ENCODE results near the gene ABR. TPM values are rescaled to one million over a fixed set of nuclear protein-coding genes. Genes with fewer than 3 reads are reported as not detected.

Gene ABR
- total RNA-seq, 2 experiments from 2014 or later, result 143 to 156 TPM

GRCh38 chr17:1169221-1169928, 10.4 kb downstream of the ABR start:
- CTCF ChIA-PET, result interaction anchor here (0.8 to 1.2 kb wide), 2 partner anchors 18 to 46 kb away, joined by 3 read pairs; no protein-coding TSS in a partner anchor
- no peaks in the 10 kb centered on the region for H3K27me3 Mint-ChIP-seq (ENCODE audit: low read depth)
- no peak overlapping the region for H3K4me3 Mint-ChIP-seq
- H3K27ac Mint-ChIP-seq, result no peak overlapping the region
- peaks cover 10% of the 10 kb centered on the region for H3K4me1 Mint-ChIP-seq (ENCODE audit: low read depth)
- DNase-seq, result no peak
- no peak for ATAC-seq
- no peaks in the 10 kb centered on the region for H3K9me3 Mint-ChIP-seq (ENCODE audit: insufficient read depth)
- no peaks in the 10 kb centered on the region for H3K36me3 Mint-ChIP-seq (ENCODE audit: low read depth)
- POLR2A ChIA-PET, result no interaction called here

DNA sequence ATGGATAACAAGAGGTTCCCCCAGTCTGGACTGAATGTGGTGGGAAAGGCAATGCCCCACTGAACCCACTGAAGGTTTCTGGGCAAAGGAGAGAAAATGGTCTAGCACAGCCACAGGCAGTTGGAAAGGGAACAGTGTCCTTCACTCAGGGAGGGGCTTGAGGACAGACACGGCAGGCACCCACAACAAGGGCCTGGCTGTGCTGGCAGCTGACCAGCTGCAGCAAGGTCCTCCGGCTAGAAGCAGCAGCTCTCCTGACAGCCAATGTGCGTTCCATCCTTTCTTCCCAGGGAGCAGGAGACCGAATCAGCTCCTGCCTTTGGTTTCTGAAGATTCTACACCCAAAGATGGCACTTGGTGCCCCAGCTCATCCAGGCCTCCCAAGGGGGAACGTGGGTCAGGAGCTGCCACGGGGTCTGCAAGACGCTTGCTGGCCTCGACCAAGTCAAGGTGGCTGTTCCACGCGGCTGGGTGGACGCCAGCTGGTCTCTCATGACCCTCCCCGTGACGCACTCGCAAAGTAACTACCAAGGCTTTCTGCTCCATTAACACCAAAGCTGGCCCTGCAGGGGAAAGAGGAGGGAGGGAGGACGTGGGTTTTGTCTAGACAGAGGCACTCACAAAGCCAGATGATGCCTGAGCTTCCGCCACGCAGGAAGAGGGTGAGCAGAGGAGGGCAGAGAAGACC, 11.1 kb downstream of the ABR start:
- no peak for ATAC-seq
- no peak overlapping the region for H3K4me3 Mint-ChIP-seq
- POLR2A ChIA-PET, result no interaction called here
- H3K27ac Mint-ChIP-seq, result no peak overlapping the region
- no peaks in the 10 kb centered on the region for H3K36me3 Mint-ChIP-seq (ENCODE audit: low read depth)
- no peak for DNase-seq
- CTCF ChIA-PET, result interaction anchor here (0.8 to 1.2 kb wide), 2 partner anchors 19 to 46 kb away, joined by 3 read pairs; no protein-coding TSS in a partner anchor
- H3K4me1 Mint-ChIP-seq (ENCODE audit: low read depth), result peaks cover 10% of the 10 kb centered on the region
- no peaks in the 10 kb centered on the region for H3K9me3 Mint-ChIP-seq (ENCODE audit: insufficient read depth)
- no peaks in the 10 kb centered on the region for H3K27me3 Mint-ChIP-seq (ENCODE audit: low read depth)

DNA sequence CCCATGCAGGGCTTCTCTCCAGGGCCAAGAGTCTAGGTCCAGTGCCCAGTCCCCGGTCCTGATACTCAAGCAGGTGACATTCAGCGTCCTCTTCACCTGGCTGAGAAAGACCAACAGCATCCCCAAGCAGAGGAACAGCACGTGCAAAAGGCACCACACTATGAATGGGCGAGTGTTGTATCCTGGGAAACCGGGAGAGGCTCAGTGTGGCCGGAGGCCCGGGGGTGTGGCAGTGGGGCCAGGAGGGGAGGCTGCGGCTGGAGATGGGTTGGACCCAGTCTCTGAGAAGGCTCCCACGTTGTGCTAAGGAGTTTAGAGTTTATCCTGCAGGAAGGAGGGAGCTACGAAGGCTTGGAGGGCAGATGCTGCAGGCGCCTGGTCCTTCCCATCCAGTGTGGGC, 13.5 kb downstream of the ABR start:
- H3K9me3 Mint-ChIP-seq (ENCODE audit: insufficient read depth), result no peaks in the 10 kb centered on the region
- no peak overlapping the region for H3K27ac Mint-ChIP-seq
- CTCF ChIA-PET, result no interaction called here
- no peaks in the 10 kb centered on the region for H3K36me3 Mint-ChIP-seq (ENCODE audit: low read depth)
- no peak for DNase-seq
- peaks cover 10% of the 10 kb centered on the region for H3K4me1 Mint-ChIP-seq (ENCODE audit: low read depth)
- POLR2A ChIA-PET, result no interaction called here
- H3K4me3 Mint-ChIP-seq, result no peak overlapping the region
- ATAC-seq, result no peak
- H3K27me3 Mint-ChIP-seq (ENCODE audit: low read depth), result no peaks in the 10 kb centered on the region

- ChIA-PET POLR2A (no interaction called here), CTCF (no interaction called here)
- Mint-ChIP-seq H3K27me3 (ENCODE audit: low read depth) (no peaks in the 10 kb centered on the region), H3K4me3 (no peak overlapping the region), H3K9me3 (ENCODE audit: insufficient read depth) (no peaks in the 10 kb centered on the region), H3K27ac (no peak overlapping the region), H3K4me1 (ENCODE audit: low read depth) (peaks cover 9% of the 10 kb centered on the region), H3K36me3 (ENCODE audit: low read depth) (no peaks in the 10 kb centered on the region)
- ATAC-seq (no peak), DNase-seq (no peak)
Measured at GRCh38 chr17:1165836-1166235, 13.9 kb downstream of the ABR start.

DNA sequence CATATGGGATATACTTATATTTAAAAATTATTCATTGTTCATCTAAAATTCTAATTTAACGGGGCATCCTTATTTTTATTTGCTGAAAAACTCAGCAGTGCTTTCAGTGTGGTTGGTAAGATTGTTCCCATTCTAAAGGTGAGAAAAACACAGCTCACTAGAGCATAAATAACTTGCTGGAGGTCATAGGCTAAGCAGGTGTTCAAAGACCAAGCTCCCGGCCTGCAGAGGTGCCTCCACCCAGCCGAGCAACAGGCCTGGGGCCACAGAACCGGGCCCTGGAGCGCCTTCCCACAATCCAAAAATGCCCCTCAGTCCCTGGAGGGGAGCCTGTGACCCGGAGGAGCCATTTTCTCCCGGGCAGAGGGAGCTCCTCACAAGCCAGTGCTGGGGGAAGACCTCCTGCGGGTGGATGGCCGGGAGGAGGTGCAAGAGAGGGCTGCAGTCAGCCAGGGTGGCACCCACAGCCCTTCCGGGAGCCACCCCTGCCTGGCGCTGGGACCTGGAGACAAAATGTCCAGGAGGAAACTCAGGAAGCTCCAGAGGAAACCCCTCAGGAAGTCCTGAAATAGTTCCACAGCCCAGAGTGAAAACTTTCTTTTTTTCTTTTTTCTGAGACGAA, 14.7 kb downstream of the ABR start:
- ChIA-PET POLR2A (no interaction called here), CTCF (interaction anchor here (1.1 to 1.4 kb wide), 3 partner anchors 19 to 43 kb away, joined by 3 to 5 read pairs (median 3); no protein-coding TSS in a partner anchor)
- DNase-seq, result no peak
- ATAC-seq, result no peak
- Mint-ChIP-seq H3K4me1 (ENCODE audit: low read depth) (peaks cover 9% of the 10 kb centered on the region), H3K27me3 (ENCODE audit: low read depth) (no peaks in the 10 kb centered on the region), H3K9me3 (ENCODE audit: insufficient read depth) (no peaks in the 10 kb centered on the region), H3K4me3 (no peak overlapping the region), H3K36me3 (ENCODE audit: low read depth) (no peaks in the 10 kb centered on the region), H3K27ac (no peak overlapping the region)

GRCh38 chr17:1162116-1162855, 17.5 kb downstream of the ABR start:
- ChIA-PET POLR2A (no interaction called here), CTCF (interaction anchor here (0.6 to 0.7 kb wide), 2 partner anchors 22 to 300 kb away, joined by 3 to 5 read pairs; no protein-coding TSS in a partner anchor)
- Mint-ChIP-seq H3K4me1 (ENCODE audit: low read depth) (no peaks in the 10 kb centered on the region), H3K9me3 (ENCODE audit: insufficient read depth) (no peaks in the 10 kb centered on the region), H3K27ac (no peak overlapping the region), H3K36me3 (ENCODE audit: low read depth) (no peaks in the 10 kb centered on the region), H3K27me3 (ENCODE audit: low read depth) (no peaks in the 10 kb centered on the region), H3K4me3 (no peak overlapping the region)
- no peak for ATAC-seq
- no peak for DNase-seq

GRCh38 chr17:1160591-1161390, 19.0 kb downstream of the ABR start:
- ATAC-seq (no peak), DNase-seq (no peak)
- Mint-ChIP-seq H3K4me3 (no peak overlapping the region), H3K9me3 (ENCODE audit: insufficient read depth) (no peaks in the 10 kb centered on the region), H3K36me3 (ENCODE audit: low read depth) (no peaks in the 10 kb centered on the region), H3K27me3 (ENCODE audit: low read depth) (no peaks in the 10 kb centered on the region), H3K4me1 (ENCODE audit: low read depth) (no peaks in the 10 kb centered on the region), H3K27ac (no peak overlapping the region)
- ChIA-PET CTCF (no interaction called here), POLR2A (no interaction called here)

GRCh38 chr17:1159431-1160180, 20.2 kb downstream of the ABR start:
- DNase-seq, result no peak
- no peaks in the 10 kb centered on the region for H3K9me3 Mint-ChIP-seq (ENCODE audit: insufficient read depth)
- ATAC-seq, result no peak
- CTCF ChIA-PET, result no interaction called here
- POLR2A ChIA-PET, result no interaction called here
- H3K4me1 Mint-ChIP-seq (ENCODE audit: low read depth), result no peaks in the 10 kb centered on the region
- H3K27me3 Mint-ChIP-seq (ENCODE audit: low read depth), result no peaks in the 10 kb centered on the region
- H3K27ac Mint-ChIP-seq, result no peak overlapping the region
- no peaks in the 10 kb centered on the region for H3K36me3 Mint-ChIP-seq (ENCODE audit: low read depth)
- no peak overlapping the region for H3K4me3 Mint-ChIP-seq

DNA sequence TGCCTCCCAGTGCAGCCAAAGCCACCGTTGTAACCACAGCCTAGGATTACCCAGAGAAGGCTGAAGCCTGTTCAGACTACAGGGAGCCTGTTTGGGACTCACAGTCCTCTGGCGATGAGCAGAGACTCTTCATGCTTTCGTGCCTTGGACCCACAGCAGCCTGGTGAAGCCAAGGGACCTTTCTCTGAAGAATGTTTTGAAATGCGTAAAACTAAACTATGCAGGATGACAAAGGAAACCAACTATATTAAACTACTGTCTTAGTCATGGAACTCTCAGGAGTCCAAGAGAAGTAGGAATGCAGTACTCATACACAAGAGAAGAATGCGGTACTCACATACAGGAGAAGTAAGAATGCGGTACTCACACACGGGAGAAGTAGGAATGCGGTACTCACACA, 20.9 kb downstream of the ABR start:
- ChIA-PET CTCF (no interaction called here), POLR2A (no interaction called here)
- H3K4me1 Mint-ChIP-seq (ENCODE audit: low read depth), result no peaks in the 10 kb centered on the region
- no peak overlapping the region for H3K27ac Mint-ChIP-seq
- no peaks in the 10 kb centered on the region for H3K27me3 Mint-ChIP-seq (ENCODE audit: low read depth)
- ATAC-seq (no peak), DNase-seq (no peak)
- no peaks in the 10 kb centered on the region for H3K9me3 Mint-ChIP-seq (ENCODE audit: insufficient read depth)
- no peak overlapping the region for H3K4me3 Mint-ChIP-seq
- H3K36me3 Mint-ChIP-seq (ENCODE audit: low read depth), result no peaks in the 10 kb centered on the region

- no peak for ATAC-seq
- H3K27ac Mint-ChIP-seq, result no peak overlapping the region
- CTCF ChIA-PET, result no interaction called here
- H3K27me3 Mint-ChIP-seq (ENCODE audit: low read depth), result no peaks in the 10 kb centered on the region
- no peaks in the 10 kb centered on the region for H3K4me1 Mint-ChIP-seq (ENCODE audit: low read depth)
- no peaks in the 10 kb centered on the region for H3K36me3 Mint-ChIP-seq (ENCODE audit: low read depth)
- H3K4me3 Mint-ChIP-seq, result no peak overlapping the region
- POLR2A ChIA-PET, result interaction anchor here (0.6 kb wide), 1 partner anchor 171 kb away, joined by 3 read pairs; no protein-coding TSS in a partner anchor
- H3K9me3 Mint-ChIP-seq (ENCODE audit: insufficient read depth), result no peaks in the 10 kb centered on the region
- DNase-seq, result no peak
Measured at GRCh38 chr17:1156864-1157263, 22.9 kb downstream of the ABR start.

GRCh38 chr17:1154704-1155103, 25.1 kb downstream of the ABR start:
- no peaks in the 10 kb centered on the region for H3K9me3 Mint-ChIP-seq (ENCODE audit: insufficient read depth)
- H3K4me1 Mint-ChIP-seq (ENCODE audit: low read depth), result no peaks in the 10 kb centered on the region
- H3K36me3 Mint-ChIP-seq (ENCODE audit: low read depth), result no peaks in the 10 kb centered on the region
- DNase-seq, result no peak
- ChIA-PET POLR2A (no interaction called here), CTCF (no interaction called here)
- H3K27ac Mint-ChIP-seq, result no peak overlapping the region
- no peak for ATAC-seq
- H3K4me3 Mint-ChIP-seq, result no peak overlapping the region
- no peaks in the 10 kb centered on the region for H3K27me3 Mint-ChIP-seq (ENCODE audit: low read depth)
